HG02970 (cell line): ENCODE data around the gene SLC43A2.
A peak's percentile ranks its signal among the peaks of the same experiment; 100 is the strongest.
"Not testable (repeated sequence)": the region's sequence is repeated elsewhere in the genome, so short reads cannot be mapped to it uniquely, and the experiment has no call there.

Source experiments
- ATAC-seq: cut with Tn5 transposase; IDR thresholded peaks from one replicate; pipeline ENCODE4 v1.9.1; 2021; ENCODE audit warnings: mild to moderate bottlenecking, moderate library complexity, moderate number of reproducible peaks; ENCODE audit not compliant: unreplicated experiment, low FRiP score

Gene SLC43A2

DNA sequence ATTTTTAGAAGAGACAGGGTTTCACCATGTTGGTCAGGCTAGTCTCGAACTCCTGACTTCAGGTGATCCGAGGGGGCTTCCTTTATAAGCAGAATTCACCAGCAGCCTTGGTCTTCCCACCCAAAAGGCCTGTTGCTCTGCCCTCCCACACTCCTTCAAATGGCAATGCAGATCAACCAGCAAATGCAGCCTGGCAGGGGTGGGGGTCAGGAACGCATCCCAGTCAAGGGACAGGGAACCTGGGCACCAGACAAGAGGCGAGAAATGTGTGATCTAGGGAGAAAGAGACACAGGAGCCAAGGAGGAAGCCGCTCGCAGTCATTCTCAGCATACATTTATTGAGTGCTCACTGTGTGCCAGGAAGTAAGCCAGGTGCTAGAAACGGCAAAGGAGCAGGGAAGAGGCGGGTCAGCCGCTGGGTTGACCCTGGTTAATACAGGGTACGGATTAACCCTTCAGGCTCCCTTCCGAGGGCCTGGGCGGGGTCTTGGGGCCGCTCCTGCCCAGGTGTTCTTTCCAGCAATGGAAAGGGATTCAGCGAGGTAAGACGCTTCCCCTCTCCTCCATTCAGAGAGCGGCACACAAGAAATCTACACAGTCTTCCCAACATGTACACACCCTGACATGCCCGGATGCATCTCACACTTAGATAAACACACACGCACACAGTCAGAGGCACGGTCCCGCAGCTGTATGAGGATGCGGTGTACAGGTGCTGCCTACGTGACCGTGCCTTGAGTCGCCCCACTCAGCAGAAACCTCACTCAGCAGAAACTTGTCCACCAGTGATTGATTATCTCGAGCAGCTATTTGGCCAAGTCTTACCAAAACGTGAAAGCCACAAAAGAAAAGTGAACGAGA, 59.5 kb downstream of the SLC43A2 start:
- ATAC-seq = no peak

GRCh38 chr17:1566505-1567199, 62.0 kb downstream of the SLC43A2 start:
- ATAC-seq = no peak

- ATAC-seq = no peak
Observed at GRCh38 chr17:1565877-1566276, 62.8 kb downstream of the SLC43A2 start.

- no peak for ATAC-seq
Observed at GRCh38 chr17:1563786-1564613, 64.6 kb downstream of the SLC43A2 start.

DNA sequence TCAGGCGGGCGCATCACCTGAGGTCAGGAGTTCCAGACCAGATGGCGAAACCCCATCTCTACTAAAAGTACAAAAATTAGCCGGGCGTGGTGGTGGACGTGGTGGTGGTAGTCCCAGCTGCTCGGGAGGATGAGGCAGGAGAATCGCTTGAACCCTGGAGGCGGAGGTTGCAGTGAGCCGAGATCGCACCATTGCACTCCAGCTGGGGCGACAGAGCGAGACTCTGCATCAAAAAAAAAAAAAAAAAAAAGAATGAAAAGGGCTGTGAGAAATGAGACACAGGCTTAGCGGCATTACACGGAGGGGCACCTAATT, 65.2 kb downstream of the SLC43A2 start:
- not testable (repeated sequence) for ATAC-seq

GRCh38 chr17:1562176-1562643, 66.4 kb downstream of the SLC43A2 start:
- ATAC-seq = peak; percentile 30

- ATAC-seq = no peak
Observed at GRCh38 chr17:1561420-1562175, 67.0 kb downstream of the SLC43A2 start.

GRCh38 chr17:1560858-1561355, 67.7 kb downstream of the SLC43A2 start:
- no peak for ATAC-seq

DNA sequence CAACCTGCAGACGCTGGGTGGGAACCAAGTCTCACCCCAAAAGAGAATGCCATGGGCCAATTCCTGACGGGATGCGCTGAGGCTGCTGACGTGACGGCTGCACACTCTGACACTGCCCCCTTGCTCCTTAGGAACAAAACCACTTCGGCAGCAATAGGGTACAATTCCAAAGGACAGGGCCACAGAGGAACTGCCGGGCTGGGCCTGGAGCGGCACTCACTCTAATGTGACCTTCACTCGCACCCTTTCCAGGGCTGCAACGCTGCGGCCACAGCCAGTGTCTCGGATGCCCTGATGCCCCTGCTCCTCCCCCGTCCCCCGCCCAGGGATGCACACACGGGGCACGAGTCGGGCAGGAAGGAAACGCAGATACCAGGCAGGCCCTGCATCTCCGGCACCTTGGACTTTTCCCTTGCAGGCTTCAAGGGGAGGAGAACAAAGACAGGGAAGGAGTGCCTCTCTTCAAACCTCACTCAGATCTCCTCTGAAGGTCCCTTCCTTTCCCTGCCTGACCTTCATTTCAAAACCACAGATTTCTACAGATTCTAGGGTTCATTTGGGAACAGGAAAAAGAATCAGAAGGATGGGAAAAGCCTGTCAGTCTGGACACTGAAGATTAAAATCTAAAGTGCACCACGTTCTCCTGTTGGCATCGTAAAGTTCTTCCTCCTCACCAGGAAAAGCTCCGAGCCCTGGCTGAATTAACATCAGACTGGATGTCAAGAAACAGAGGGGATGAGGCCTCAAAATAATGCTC, 68.4 kb downstream of the SLC43A2 start:
- no peak for ATAC-seq

GRCh38 chr17:1559047-1560043, 69.3 kb downstream of the SLC43A2 start:
- ATAC-seq = no peak

- ATAC-seq = no peak
Observed at GRCh38 chr17:1558401-1558800, 70.2 kb downstream of the SLC43A2 start.

- ATAC-seq = no peak
Observed at GRCh38 chr17:1557355-1558095, 71.1 kb downstream of the SLC43A2 start.

- ATAC-seq = no peak
Observed at GRCh38 chr17:1555651-1556471, 72.8 kb downstream of the SLC43A2 start.

DNA sequence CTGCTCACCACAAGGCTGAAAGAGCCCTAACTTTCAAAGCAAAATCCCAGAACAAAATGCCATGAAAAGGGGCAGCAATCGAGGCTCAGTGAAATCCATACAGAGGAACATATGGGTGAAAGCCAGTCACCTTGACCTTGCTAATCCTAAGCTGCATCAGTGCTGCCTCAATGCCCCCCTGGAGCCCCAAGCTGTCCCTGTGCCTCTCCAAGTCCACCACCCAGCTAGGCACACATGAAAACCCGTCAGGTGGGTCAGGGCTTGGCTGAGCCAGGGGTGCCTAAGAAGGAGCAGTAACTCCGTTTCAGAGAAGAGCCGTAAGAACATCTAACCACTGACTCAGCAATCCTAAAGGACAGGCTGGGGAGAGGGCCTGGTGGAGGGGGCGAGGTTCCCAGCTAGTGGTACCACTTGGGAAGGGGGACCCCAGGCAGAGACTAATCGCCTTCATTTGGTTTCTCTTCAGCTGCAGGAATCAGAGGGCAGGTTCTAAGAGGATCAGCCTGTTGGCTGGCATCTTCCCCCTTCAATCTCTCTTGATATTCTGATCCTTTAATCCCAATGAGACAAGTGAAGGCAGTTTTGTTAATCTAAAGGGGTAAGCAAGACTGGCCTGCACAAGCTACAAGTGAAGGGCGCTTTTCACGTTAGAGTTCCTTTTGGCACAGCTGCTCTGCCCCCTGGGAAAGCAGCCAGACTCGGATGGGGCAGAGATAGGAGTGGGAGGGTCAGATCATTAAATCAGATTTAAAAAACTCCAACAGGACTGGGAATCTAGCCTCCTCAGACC, 73.7 kb downstream of the SLC43A2 start:
- no peak for ATAC-seq

- ATAC-seq = no peak
Observed at GRCh38 chr17:1553354-1554266, 75.0 kb downstream of the SLC43A2 start.
